GM12878 (cell line): Measurements from ENCODE around the gene ADGRE2. TPM values are rescaled to one million over a fixed set of nuclear protein-coding genes. Genes with fewer than 3 reads are reported as not detected.

ENCODE experiments used
- CUX1 ChIP-seq: IDR thresholded peaks from 2 replicates; pipeline ENCODE4 v1.6.1; 2012; ENCODE audit warnings: improper control_type of control experiment, low read depth, low read length; ENCODE audit not compliant: insufficient replicate concordance
- HCFC1 ChIP-seq: fragments of 150-350 bp; IDR thresholded peaks from 2 replicates; pipeline ENCODE4 v1.6.1; 2014; ENCODE audit warnings: low read length
- MTA2 ChIP-seq: fragments of 450-650 bp; IDR thresholded peaks from 2 replicates; pipeline ENCODE4 v1.6.1; 2016; ENCODE audit warnings: low read depth, mild to moderate bottlenecking, moderate library complexity
- PBX3 ChIP-seq: IDR thresholded peaks from 2 replicates; pipeline ENCODE4 v1.6.1; 2011; ENCODE audit warnings: mild to moderate bottlenecking, low read depth, low read length, moderate library complexity; ENCODE audit not compliant: insufficient replicate concordance
- POLR2A ChIP-seq: IDR thresholded peaks from 2 replicates; pipeline ENCODE4 v1.6.1; 2011; ENCODE audit warnings: low read depth, mild to moderate bottlenecking, low read length
- POLR2AphosphoS5 ChIP-seq: IDR thresholded peaks from 2 replicates; pipeline ENCODE4 v1.6.1; 2011; ENCODE audit warnings: mild to moderate bottlenecking, low read length, inconsistent platforms
- RCOR1 ChIP-seq: conservative IDR thresholded peaks from 2 replicates; pipeline ENCODE4 v1.6.1; 2012; ENCODE audit warnings: low read depth, low read length, improper control_type of control experiment
- RFX5 ChIP-seq: IDR thresholded peaks from 2 replicates; pipeline ENCODE4 v1.6.1; 2011; ENCODE audit warnings: low read depth, low read length, improper control_type of control experiment
- SKIL ChIP-seq: fragments of 450-650 bp; IDR thresholded peaks from 2 replicates; pipeline ENCODE4 v1.6.1; 2017; ENCODE audit warnings: mild to moderate bottlenecking, low read depth, inconsistent platforms; ENCODE audit not compliant: poor library complexity, severe bottlenecking
- SMAD1 ChIP-seq: fragments of 450-650 bp; IDR thresholded peaks from 2 replicates; pipeline ENCODE4 v1.6.1; 2018; ENCODE audit warnings: mild to moderate bottlenecking, low read depth; ENCODE audit not compliant: partially characterized antibody
- STAT3 ChIP-seq: IDR thresholded peaks from 2 replicates; pipeline ENCODE4 v1.6.1; 2011; ENCODE audit warnings: low read depth, low read length, improper control_type of control experiment
- TAF1 ChIP-seq: IDR thresholded peaks from 2 replicates; pipeline ENCODE4 v1.6.1; 2011; ENCODE audit warnings: mild to moderate bottlenecking, low read depth, low read length, borderline replicate concordance
- TARDBP ChIP-seq: IDR thresholded peaks from 2 replicates; pipeline ENCODE4 v1.6.1; 2016; ENCODE audit warnings: borderline replicate concordance
- TCF7 ChIP-seq: IDR thresholded peaks from 2 replicates; pipeline ENCODE4 v1.6.1; 2014; ENCODE audit warnings: antibody characterized with exemption, borderline replicate concordance
- YY1 ChIP-seq: IDR thresholded peaks from 2 replicates; pipeline ENCODE4 v1.6.1; 2011; ENCODE audit warnings: low read depth, mild to moderate bottlenecking, low read length
- ZNF274 ChIP-seq: IDR thresholded peaks from one replicate; pipeline ENCODE4 v1.8.0; 2011; ENCODE audit not compliant: insufficient read length, insufficient read depth
- ZNF687 ChIP-seq: fragments of 450-650 bp; IDR thresholded peaks from 2 replicates; pipeline ENCODE4 v1.6.1; 2017; ENCODE audit warnings: mild to moderate bottlenecking, moderate library complexity
- ZSCAN29 ChIP-seq: fragments of 450-650 bp; IDR thresholded peaks from 2 replicates; pipeline ENCODE4 v1.6.1; 2017; ENCODE audit warnings: mild to moderate bottlenecking, moderate library complexity
- polyA plus RNA-seq, 11 experiments: library from polyadenylated mRNA; depleted of rRNA in 4 of 11; unstranded in 6 of 11; stranded (reverse) in 5 of 11; fragments of >200 nt; fragmentation: Nextera tagmentation in 4 of 11; fragmentation: Illumina TruSeq in 1 of 11; extraction: Ambion mirVana in 4 of 11; extraction: Trizol in 1 of 11; gene quantifications; 1 replicate in 1 of 11; 2 replicates in 10 of 11; pipeline versions ENCODE4 v1.2.1 to v1.2.3, GENCODE V29; 2011 to 2016; ENCODE audit warnings: inconsistent platforms in 2 of 11, missing spikeins in 2 of 11, low read depth in 1 of 11
- total RNA-seq, 4 experiments: library from RNA; depleted of rRNA in 3 of 4; stranded (reverse); fragments of >200 nt in 3 of 4; fragmentation: Illumina TruSeq in 1 of 4; extraction: Trizol in 1 of 4; gene quantifications; 2 replicates each; pipeline versions ENCODE4 v1.2.1 to v1.2.3, GENCODE V29; 2013 to 2021

The ADGRE2 gene
- total and polyA plus RNA-seq, 10 of the 15 experiments (the other 5 are each of a cell fraction or from before 2014, with no cell fraction given), result 0.15 to 12.7 (median 4.6) TPM

GRCh38 chr19:14689598-14690503 lies 88.5 kb downstream of the ADGRE2 start, which contains the start of gene ZNF333 (continued):
- peak; percentile 66 for TF ChIP-seq HCFC1
- TF ChIP-seq POLR2A, result peak; percentile 91
- TF ChIP-seq CUX1, result no peak
- TF ChIP-seq MTA2, result no peak
- no peak for TF ChIP-seq ZNF274
- TF ChIP-seq TARDBP, result no peak
- TF ChIP-seq SKIL, result no peak
- no peak for TF ChIP-seq STAT3
- no peak for TF ChIP-seq PBX3
- TF ChIP-seq ZSCAN29, result no peak
- TF ChIP-seq POLR2AphosphoS5, result peak; percentile 93
- TF ChIP-seq RFX5, result no peak
- no peak for TF ChIP-seq SMAD1
- TF ChIP-seq RCOR1, result no peak
- TF ChIP-seq ZNF687, result peak; percentile 75
- TF ChIP-seq TCF7, result no peak
- peak; percentile 81 for TF ChIP-seq TAF1
- peak; percentile 83 for TF ChIP-seq YY1
